ENCODE measurements around the gene HAGH.

- no peak for TF ChIP-seq REST (IDR thresholded peaks at IDR 0.05; ENCODE audit: insufficient replicate concordance, low read depth)
- no peak for TF ChIP-seq CTCF (IDR thresholded peaks at IDR 0.05; ENCODE audit: insufficient read depth, low read length)
- TF ChIP-seq POLR2AphosphoS5 (IDR thresholded peaks at IDR 0.05; ENCODE audit: low read depth) = no peak
- no peak for TF ChIP-seq GABPA (IDR thresholded peaks at IDR 0.05; ENCODE audit: low read depth)
These were observed 54.2 kb downstream of the HAGH start, which contains the start of gene EME2 for GRCh38 chr16:1772362-1772907.

All from HL-60 (cell line).